Measurements from ENCODE around the gene KRTAP19-1.

KRTAP19-1 gene

DNA sequence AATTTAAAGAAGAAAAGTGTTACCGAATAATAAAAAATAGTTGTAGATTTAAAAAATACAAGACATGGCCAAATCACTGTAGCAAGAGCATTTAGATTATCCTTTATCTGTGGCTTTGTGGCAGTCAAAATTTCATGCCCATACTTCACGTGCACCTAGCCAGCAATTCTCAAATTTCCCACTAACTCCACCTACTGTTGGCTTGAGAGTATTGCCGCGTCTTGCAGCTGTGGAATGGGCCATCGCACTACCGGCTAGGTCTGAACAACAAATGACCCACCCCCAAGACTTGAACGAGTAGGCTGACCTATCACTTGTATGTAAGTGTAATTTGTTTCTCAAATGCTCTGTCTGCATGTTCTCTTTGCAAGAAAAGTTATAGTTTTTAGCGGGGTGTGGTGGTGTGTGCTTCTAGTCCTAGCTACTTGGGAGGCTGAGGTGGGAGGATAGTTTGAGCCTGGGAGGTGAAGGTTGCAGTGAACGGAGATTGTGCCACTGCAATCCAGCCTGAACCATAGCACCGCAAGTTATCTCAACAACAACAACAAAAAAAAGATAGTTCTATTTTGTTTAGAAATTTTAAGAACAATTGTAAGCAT lies 46.0 kb downstream of the KRTAP19-1 start:
- H3K36me3 ChIP-seq (ENCODE audit: control insufficient read depth in 5 of 5, insufficient read depth in 5 of 5, low read length in 5 of 5), result no peaks in the 10 kb centered on the region
- H3K9me3 ChIP-seq (ENCODE audit: control insufficient read depth in 5 of 5, low read length in 5 of 5), result no peaks in the 10 kb centered on the region
- H3K9ac ChIP-seq (ENCODE audit: low read length in 5 of 5), result no peak overlapping the region
- H3K4me3 ChIP-seq (ENCODE audit: low read depth in 1 of 5, low read length in 5 of 5), result no peak overlapping the region
- H3K4me1 ChIP-seq (ENCODE audit: control insufficient read depth in 5 of 5, insufficient read depth in 5 of 5, low read length in 5 of 5), result peaks cover 0 to 5% (median 0%) of the 10 kb centered on the region in 5 donors
- H3K27ac ChIP-seq (ENCODE audit: low read depth, low read length), result no peak overlapping the region
- H3K27me3 ChIP-seq (ENCODE audit: control insufficient read depth in 5 of 5, insufficient read depth in 4 of 5, low read length in 5 of 5), result no peaks in the 10 kb centered on the region

DNA sequence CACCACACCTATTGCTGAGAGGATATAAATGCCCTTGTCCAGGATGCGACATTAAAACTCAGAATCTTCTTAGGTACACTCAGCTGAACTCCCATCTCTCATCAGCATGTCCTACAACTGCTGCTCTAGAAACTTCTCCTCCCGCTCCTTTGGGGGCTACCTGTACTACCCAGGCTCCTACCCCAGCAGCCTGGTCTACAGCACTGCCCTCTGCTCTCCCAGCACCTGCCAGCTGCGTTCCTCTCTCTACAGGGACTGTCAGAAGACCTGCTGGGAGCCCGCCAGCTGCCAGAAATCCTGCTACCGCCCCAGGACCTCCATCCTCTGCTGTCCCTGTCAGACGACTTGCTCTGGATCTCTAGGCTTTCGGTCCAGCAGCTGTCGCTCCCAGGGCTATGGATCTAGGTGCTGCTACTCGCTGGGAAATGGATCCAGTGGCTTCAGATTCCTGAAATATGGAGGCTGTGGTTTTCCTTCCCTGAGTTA lies 50.0 kb downstream of the KRTAP19-1 start, which contains the start of gene KRTAP13-4:
Gene KRTAP13-4, plus strand, starts transcription at position 51 of the 486 bp plus-strand sequence. Its CDS starts 56 bp downstream, at position 107.
- Histone ChIP-seq H3K27me3 (ENCODE audit: control insufficient read depth in 5 of 5, insufficient read depth in 4 of 5, low read length in 5 of 5) (no peaks in the 10 kb centered on the region), H3K9ac (ENCODE audit: low read length in 5 of 5) (no peak within 1 kb of the TSS), H3K9me3 (ENCODE audit: control insufficient read depth in 5 of 5, low read length in 5 of 5) (no peaks in the 10 kb centered on the region), H3K27ac (ENCODE audit: low read depth, low read length) (no peak within 1 kb of the TSS), H3K4me3 (ENCODE audit: low read depth in 1 of 5, low read length in 5 of 5) (no peak within 1 kb of the TSS), H3K36me3 (ENCODE audit: control insufficient read depth in 5 of 5, insufficient read depth in 5 of 5, low read length in 5 of 5) (no peaks in the 10 kb centered on the region), H3K4me1 (ENCODE audit: control insufficient read depth in 5 of 5, insufficient read depth in 5 of 5, low read length in 5 of 5) (peaks cover 0 to 6% (median 0%) of the 10 kb centered on the region in 5 donors)
